GM18519 (cell line): ENCODE measurements around the gene TMEM87A.
A peak's percentile ranks its signal among the peaks of the same experiment; 100 is the strongest.
"Not testable (repeated sequence)": the region's sequence is repeated elsewhere in the genome, so short reads cannot be mapped to it uniquely, and the experiment has no call there.

ENCODE experiments used
- ATAC-seq: cut with Tn5 transposase; IDR thresholded peaks from one replicate; pipeline ENCODE4 v1.9.1; 2021; ENCODE audit warnings: mild to moderate bottlenecking, moderate library complexity; ENCODE audit not compliant: unreplicated experiment, low FRiP score

Gene TMEM87A

GRCh38 chr15:42272939-42273899 is at the start of gene TMEM87A, which contains the start of gene GANC:
Gene TMEM87A, minus strand, starts transcription at chr15:42273433. Its CDS starts 35 bp downstream, at chr15:42273398.
Gene GANC, plus strand, starts transcription at chr15:42273201. Its CDS starts 1,281 bp downstream, at chr15:42274482.
- ATAC-seq: peak; percentile 66

- no peak for ATAC-seq
These were observed 46.0 kb upstream of the TMEM87A start for GRCh38 chr15:42319206-42319605.

- not testable (repeated sequence) for ATAC-seq
These were observed 43.1 kb upstream of the TMEM87A start for GRCh38 chr15:42316282-42316805.

GRCh38 chr15:42315521-42315920 is 42.3 kb upstream of the TMEM87A start:
- no peak for ATAC-seq

- ATAC-seq: no peak
These were observed 41.6 kb upstream of the TMEM87A start for GRCh38 chr15:42314818-42315217.

- no peak for ATAC-seq
These were observed 40.2 kb upstream of the TMEM87A start for GRCh38 chr15:42313463-42313862.

- no peak for ATAC-seq
These were observed 33.4 kb upstream of the TMEM87A start for GRCh38 chr15:42306681-42307080.

- ATAC-seq: not testable (repeated sequence)
These were observed 27.8 kb upstream of the TMEM87A start for GRCh38 chr15:42301004-42301403.

GRCh38 chr15:42289166-42289565 is 15.9 kb upstream of the TMEM87A start:
- no peak for ATAC-seq

- ATAC-seq: no peak
These were observed 14.7 kb upstream of the TMEM87A start for GRCh38 chr15:42287931-42288330.

GRCh38 chr15:42286445-42287029 is 13.3 kb upstream of the TMEM87A start:
- no peak for ATAC-seq

- ATAC-seq: no peak
These were observed 11.8 kb upstream of the TMEM87A start for GRCh38 chr15:42285034-42285433.

GRCh38 chr15:42284551-42284950 is 11.3 kb upstream of the TMEM87A start:
- no peak for ATAC-seq

GRCh38 chr15:42283671-42284070 is 10.4 kb upstream of the TMEM87A start:
- no peak for ATAC-seq

- ATAC-seq: no peak
These were observed 9.7 kb upstream of the TMEM87A start for GRCh38 chr15:42282926-42283325.

GRCh38 chr15:42282344-42282743 is 9.1 kb upstream of the TMEM87A start:
- no peak for ATAC-seq

GRCh38 chr15:42279234-42279723 is 6.0 kb upstream of the TMEM87A start:
- no peak for ATAC-seq

GRCh38 chr15:42276762-42277161 is 3.5 kb upstream of the TMEM87A start:
- no peak for ATAC-seq

GRCh38 chr15:42275780-42276391 is 2.7 kb upstream of the TMEM87A start:
- no peak for ATAC-seq

- no peak for ATAC-seq
These were observed 1.4 kb upstream of the TMEM87A start for GRCh38 chr15:42274702-42274989.
